ENCODE measurements around the gene SYNGR2.
"Not testable (repeated sequence)": the region's sequence is repeated elsewhere in the genome, so short reads cannot be mapped to it uniquely, and the experiment has no call there.

The SYNGR2 gene

DNA sequence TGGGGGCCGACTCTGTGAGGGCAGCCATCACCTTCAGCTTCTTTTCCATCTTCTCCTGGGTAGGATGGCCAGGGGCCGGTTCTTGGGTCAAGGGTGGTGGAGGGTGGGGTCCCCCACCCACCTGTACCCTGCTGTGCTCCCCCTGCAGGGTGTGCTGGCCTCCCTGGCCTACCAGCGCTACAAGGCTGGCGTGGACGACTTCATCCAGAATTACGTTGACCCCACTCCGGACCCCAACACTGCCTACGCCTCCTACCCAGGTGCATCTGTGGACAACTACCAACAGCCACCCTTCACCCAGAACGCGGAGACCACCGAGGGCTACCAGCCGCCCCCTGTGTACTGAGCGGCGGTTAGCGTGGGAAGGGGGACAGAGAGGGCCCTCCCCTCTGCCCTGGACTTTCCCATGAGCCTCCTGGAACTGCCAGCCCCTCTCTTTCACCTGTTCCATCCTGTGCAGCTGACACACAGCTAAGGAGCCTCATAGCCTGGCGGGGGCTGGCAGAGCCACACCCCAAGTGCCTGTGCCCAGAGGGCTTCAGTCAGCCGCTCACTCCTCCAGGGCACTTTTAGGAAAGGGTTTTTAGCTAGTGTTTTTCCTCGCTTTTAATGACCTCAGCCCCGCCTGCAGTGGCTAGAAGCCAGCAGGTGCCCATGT lies 3.3 kb downstream of the SYNGR2 start:
- not testable (repeated sequence) for DNase-seq (ENCODE audit: low read depth)

DNA sequence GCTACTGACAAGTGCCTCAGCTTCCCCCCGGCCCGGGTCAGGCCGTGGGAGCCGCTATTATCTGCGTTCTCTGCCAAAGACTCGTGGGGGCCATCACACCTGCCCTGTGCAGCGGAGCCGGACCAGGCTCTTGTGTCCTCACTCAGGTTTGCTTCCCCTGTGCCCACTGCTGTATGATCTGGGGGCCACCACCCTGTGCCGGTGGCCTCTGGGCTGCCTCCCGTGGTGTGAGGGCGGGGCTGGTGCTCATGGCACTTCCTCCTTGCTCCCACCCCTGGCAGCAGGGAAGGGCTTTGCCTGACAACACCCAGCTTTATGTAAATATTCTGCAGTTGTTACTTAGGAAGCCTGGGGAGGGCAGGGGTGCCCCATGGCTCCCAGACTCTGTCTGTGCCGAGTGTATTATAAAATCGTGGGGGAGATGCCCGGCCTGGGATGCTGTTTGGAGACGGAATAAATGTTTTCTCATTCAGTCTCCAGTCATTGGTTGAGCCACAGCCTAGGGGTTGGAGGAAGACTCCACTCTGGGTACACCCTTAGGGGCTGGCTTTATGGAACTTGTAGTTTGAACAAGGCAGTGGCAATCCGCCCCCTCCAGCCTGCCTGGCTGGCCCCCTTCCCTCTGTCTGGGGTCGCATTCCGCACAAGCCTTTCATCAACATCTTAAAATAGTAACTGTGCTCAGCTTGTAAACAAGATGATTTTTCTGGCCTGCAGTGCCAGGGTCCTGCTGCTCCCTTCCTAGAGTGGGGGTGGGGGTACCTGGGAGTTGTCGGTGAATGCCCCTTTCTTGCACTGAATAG lies 4.1 kb downstream of the SYNGR2 start:
- no peak for DNase-seq (ENCODE audit: low read depth)

DNA sequence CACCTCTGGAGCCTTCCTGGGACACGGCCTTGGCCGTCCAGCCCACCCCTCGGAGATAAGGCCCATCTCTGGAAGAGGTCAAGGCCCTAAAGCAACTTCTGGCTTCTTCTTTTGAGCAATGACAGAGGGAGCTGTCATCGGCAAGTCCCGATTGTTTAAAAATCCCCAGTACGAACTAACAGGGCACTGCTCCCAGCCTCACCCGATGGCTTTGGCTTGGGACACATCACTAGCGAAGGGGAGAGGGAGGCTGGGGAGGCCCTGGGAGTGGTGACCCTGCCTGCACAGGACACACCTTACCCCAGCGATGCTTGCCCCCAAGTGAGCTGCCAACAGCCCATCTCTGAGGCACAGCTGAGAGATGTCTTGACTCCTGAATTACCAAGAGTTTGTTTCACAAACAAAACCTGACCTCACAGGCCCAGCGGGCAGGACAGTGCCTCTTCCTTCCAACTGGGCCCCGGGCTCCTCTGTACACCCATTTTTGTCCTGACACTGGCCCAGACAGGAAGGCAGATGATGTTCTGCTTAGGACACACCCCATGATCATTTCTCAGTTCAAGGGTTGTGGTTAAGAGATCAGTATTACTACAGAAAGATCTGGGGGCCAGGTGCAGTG lies 4.8 kb downstream of the SYNGR2 start:
- no peak for DNase-seq (ENCODE audit: low read depth)

DNA sequence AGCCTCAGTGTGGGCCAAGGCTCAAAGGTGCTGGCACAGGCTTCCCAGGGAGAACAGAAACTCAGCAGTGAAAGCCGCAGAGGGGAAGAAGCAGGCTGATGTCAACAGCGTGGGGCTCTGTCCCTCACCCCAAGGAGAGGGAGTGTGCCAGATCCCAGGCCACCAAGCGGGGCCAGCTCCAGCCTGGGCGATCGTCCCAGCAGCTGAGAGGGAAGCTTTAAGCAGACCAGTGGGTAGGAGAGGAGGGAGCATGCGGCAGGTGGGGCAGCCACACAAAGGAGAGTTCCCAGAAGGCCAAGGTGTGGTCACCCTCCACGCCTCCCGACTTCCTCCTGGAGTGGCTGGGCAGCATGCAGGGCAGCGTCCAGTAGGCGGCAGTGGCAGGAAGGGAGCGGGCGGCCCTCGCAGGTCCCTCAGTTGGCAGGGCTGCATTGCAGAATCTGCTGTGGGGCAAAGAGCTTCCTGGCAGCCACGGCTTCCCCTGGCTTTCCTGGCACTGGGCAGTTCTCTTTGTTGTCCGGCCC lies 6.0 kb downstream of the SYNGR2 start:
- no peak for DNase-seq (ENCODE audit: low read depth)

DNA sequence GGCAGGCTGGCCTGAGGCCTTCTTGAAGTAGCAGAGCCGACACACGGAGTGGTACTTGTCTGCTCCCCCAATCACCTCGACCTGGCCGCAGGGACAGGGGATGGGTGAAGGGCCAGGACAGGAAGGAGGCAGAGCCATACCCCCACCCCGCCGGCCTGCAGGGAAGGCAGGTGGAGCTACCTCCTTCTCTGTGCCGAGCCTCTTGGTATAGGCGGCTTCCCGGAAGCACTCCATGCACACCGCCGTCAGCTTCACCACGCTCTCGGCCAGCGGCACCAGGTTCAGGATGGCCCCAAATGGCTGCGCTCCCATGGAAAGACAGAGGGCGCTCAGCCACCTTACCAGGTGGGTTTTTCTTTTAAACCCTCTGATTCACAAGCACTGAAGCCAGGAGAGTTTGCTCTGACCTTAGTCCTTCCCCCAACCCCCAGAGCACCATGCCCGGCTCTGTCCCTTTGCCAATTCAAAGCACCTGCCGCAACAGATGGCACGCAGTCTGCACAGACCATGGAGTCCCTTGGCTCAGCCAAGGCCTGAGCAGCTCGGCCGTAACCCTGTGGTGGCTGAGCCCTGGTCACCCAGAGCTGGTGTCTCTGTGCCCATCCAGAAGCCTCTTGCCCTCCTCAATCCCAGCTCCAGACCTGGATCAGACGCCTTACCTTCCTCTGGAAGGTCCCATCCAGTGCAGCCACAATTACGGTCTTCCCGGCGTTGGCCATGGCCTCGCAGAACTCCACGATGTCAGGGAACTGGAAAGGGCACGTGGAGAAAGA lies 6.7 kb downstream of the SYNGR2 start:
- no peak for DNase-seq (ENCODE audit: low read depth)

DNA sequence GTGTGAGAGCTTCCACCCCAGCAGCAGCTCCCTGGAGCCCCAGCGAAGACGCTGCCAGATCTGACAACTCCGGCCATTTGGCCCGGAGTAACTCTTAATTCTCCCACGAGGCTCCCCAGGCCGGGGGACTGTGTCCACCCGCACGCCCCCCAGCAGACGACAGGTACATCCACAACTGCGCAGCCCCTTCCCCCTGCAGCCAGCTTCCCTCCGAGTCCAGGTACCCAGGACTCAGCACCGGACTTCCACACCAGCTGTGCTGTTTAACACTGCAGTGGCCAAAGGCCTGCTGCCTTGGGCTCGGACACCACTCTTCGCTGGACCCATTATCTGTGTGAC lies 7.2 kb downstream of the SYNGR2 start:
- DNase-seq (ENCODE audit: low read depth): no peak

DNA sequence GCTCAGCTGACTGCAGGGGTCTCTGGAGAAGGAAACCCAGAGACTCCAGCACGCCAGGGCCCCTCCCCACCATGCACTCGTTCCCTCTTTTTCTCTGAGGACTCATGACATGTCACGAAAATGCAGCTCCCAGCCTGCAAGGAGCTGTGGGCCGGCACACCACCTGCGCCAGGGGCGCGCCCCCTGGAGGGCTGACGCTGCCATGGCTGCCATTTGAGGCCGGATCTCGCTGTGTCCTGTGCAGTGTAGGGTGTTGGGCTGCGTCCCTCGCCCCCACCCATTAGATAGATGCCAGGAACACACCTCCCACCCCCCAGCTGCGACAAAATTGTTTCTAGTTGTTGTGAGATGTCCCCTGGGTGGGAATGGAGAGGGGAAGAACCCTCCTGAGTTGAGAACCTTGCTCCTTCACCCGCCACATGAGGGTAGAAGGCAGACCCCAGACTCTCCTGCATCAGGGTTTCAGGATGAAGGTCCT lies 8.2 kb downstream of the SYNGR2 start:
- DNase-seq (ENCODE audit: low read depth): peak; percentile 61

DNA sequence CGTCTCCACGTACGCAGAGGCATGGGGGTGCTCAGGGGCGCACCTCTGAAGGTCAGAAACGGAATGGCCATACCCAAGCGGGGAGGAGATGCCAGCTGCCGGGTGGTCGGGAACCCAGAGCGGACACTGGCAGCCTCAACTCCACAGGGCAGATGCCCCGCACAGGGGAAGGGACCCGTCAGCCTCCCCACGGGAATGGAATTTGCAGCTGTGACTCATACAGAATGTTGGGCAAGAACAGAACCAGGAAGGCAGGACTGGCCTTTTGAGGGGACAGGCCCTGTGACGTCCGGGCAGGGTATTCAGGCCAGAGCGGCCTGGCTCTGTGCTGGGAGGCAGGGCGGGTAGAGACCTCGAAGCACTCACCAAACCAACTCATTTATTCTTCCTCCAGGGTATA lies 11.0 kb downstream of the SYNGR2 start:
- no peak for DNase-seq (ENCODE audit: low read depth)

DNA sequence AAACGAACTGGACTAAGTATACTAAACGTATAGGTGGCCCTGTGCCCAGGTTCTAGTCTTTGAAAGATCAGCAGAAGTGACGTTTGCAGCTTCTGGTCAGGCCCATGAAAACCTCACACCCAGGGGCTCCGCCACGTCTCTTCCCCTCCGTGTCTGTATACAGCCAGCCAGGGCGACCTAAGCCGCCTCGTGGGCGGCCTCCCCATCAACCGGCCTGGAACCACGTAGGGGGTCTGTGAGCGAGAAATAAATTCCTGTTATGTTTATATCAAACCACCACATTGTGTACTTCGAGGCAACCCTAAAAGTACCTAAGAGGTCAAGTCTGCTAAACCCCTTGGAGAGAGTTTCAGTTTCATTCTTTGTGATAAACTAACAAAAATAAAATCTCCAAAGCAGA lies 11.7 kb downstream of the SYNGR2 start:
- no peak for DNase-seq (ENCODE audit: low read depth)

DNA sequence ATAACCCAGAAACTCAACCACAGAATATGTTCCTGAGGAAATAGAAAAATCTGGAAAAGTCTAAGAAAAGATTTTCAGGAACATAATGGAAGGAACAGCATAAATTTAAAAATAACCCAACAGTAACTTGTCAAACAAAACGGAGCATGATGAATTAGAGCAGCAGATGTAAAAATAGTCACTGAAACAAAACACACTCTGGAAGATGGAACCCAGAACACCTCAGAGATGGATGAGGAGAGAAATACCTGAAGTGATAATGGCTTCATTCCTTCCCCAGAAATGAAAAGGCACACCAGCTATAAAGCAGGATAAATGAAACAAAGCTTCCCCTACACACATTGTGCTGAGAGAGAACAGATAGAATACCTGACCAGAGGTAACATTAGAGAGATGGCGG lies 12.1 kb downstream of the SYNGR2 start:
- DNase-seq (ENCODE audit: low read depth): no peak

DNA sequence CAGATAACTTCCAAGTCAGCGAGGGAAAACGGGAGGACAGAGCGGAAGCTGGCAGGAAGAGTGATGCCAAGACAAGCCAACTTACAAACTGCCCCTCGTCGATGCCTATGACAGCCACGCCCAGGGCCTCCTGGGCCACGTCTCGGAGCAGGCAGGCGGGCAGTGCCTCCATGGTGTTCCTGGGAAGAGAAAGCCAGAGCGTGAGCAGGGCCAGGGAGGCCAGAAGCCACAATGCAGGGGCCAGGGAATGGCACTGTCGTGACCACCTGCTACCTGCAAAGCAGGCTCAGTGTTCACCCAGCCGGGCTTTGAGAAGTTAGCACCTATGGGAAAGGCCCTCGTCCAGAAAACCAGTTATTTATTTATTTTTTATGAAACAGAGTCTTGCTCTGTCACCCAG lies 14.1 kb downstream of the SYNGR2 start:
- no peak for DNase-seq (ENCODE audit: low read depth)

DNA sequence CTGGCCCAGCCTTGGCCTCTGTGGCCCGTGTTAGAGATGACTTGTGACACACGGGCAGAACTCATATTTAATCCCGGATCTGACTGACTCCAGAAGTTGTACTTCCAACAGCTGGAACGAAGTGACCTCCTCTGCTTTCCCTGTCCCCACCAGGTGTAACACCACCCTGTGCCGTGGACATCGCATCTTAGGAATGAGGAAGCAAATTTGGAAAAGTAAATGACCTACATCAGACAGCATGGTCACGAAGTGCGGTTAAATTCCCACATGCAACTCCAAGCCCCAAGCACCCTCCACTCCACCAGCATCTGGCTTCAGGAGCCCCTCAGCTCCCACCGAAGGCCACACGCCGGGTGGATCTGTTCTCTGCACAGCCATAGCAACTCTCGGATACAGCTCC lies 15.5 kb downstream of the SYNGR2 start:
- DNase-seq (ENCODE audit: low read depth): no peak

DNA sequence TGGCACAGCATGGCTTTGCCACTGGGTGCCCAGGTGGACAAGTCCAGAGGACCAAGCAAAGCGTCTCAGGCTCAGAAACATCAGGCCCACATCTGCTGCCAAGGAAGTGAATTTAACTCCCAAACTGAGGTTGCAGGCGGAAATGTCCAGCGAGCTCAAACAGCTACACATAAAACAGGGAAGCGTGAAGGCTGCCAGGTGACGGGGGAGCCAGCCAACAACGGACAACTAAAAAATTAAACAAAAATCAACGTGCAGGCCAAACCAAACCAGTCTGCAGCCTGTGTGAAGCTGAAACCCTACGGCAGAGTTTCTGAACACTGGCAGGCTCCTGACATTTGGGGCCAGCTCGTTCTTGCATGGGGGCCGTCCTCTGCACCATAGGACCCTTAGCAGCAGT lies 16.0 kb downstream of the SYNGR2 start:
- no peak for DNase-seq (ENCODE audit: low read depth)

DNA sequence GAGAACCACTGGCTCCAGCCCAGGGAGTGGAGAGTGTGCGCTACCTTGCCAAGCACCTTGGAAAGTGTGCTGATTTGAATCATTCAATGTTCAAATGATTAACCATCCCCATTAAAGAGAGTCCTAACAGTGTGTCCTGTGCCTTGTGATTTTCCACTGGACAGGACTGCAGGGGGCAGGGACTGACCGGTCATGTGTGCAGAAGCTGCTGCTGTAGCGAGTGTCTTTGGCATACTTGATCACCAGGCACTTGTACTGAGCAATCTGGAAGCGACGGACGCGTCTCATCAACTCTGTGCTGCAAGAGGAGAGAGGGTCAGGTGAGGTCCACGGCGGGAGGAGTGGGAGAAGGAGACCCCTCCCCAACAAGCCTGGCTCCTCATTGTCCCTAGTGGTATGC lies 16.5 kb downstream of the SYNGR2 start:
- DNase-seq (ENCODE audit: low read depth): no peak

DNA sequence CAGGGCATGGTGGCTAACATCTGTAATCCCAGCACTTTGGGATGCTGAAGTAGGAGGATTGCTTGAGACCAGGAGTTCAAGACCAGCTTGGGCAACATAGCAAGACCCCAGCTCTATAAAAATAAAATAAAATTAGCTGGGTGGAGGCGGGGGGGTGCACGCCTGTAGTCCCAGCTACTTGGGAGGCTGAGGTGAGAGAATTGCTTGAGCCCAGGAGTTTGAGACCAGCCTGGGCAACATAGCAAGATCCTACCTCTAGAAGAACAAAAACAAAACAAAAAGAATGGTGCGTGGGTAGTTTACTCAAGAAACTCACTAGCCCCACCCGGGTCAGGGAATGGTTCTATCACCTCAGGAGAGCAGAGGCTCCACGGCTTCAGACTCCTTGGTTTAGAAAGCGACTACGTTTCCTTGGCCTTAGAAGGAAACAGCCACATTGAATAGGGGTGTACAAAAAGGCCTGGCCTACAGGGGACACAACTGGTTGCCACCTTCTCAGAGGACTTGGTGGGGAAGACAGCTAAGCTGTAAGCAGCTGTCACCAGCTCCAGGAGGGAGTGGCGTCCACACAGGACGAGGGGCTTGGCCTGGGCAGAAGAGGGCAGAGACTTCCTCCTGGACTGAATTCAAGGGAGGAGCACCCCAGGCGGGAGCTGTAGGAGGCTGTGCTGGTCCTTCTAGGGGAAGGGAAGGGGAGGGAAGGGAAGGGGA lies 17.8 kb downstream of the SYNGR2 start:
- no peak for DNase-seq (ENCODE audit: low read depth)

DNA sequence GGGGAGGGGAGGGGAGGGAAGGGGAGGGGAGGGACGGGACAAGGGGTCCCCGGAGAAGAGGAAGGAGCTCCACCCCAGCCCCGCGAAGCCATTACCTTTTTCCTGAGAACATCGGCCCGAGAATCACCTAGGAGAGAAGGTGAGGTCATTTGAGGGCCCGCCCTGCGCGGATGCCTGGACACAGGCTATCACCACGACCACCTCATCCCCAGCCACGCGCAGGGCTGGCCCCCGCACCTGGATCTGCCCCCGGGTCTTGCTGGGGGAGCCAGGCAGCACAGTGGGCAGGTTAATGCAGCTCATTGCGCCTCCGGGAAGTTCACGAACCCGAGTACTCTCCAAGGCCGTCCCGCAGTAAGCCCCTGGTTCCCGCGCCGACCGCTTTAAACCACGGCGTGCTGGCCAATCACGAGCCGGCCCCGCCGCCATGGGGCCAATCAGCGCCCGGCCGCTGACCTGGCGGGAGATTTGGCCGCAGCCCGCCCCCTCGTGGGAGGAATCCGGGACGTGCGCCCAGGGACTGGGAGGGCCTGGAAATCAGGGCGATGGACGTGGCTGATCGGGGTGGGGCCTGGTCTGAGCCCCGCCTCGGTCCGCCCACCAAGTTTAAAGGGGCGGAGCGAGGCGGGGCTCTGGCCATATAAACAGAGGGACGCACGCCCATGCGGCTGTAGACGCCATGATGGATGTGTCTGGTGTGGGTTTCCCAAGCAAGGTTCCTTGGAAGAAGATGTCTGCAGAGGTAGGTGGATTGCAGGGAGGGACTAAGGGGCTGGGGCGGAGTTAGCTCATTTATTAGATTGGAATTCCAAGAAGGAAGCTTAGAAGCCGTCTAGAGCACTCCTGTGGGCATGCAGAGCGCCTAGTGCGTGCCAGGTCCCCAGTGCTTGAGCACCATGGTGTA lies 18.6 kb downstream of the SYNGR2 start, which contains the start of the genes AFMID and TK1:
TSS of gene AFMID (plus strand) at position 671 of the 904 bp plus-strand sequence. CDS start at position 680, 9 bp downstream.
TSS of gene TK1 (minus strand) at position 361 of the 904 bp plus-strand sequence. CDS start at position 303, 58 bp downstream.
- DNase-seq (ENCODE audit: low read depth): peak; percentile 52

DNA sequence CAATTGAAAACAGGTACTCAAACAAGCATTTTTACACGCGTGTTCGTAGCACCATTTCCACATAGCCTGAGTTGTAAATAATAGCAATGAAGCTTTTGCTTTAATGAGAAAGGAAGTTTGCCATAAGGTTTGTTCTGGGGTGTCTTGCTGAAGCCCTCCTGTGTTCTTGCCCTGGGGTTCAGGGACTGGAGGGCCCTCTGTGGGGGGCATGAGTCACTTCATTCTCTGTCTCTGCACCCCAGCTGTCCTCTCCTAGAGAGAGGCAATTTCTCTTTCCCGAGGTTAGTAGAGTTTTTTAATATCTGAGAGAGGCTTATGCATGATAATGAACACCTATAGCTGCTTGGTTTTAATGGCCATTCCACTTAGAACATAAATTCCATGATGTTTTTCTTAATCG lies 28.3 kb downstream of the SYNGR2 start:
- DNase-seq (ENCODE audit: low read depth): no peak

DNA sequence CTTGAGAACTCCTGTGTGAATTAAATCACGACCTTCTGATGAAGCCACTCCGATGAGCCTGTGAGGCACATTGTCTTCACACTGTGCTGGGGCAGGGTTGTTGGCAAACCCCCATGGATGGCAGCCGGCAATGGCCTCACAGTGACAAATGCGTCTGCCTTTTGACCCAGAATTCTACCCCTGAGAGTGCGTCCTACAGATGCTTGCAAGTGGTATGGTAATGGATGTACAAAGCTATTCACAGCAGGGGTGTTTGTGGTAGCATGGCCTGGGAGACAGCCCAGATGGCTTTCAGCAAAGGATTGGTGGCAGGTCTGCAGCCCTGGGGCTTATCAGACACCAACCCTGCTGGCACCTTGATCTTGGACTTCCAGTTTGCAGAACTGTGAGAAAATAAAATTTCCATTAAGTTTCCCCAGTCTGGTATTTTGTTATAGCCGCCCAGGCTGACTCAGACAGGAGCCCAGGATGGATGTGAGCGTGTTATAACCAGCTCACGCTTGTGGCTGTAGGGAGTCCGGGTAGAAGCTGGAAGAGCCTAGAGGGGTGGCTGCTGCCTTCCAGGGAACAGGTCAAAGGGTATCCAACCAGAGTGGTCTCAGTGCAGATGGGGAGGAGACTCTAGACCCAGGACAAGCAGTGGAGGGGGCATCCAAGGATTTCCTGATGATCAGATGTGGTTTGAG lies 28.9 kb downstream of the SYNGR2 start:
- DNase-seq (ENCODE audit: low read depth): no peak

DNA sequence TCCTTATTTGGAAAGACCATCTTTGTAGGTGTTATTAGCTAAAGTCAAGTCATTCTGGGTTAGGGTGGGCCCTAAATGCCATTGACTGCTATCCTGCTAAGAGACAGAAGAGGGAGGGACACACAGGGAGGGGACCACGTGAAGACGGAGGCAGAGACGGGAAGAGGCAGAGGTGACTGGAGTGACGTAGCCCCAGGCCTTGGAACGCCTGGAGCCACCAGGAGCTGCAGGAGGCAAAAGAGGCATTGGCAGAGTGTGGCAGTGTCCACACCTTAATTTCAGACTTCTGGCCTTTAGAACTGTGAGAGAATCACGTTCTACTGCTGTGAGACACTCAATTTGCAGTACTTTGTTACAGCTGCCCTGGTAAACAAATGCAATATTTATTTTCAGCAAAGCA lies 32.1 kb downstream of the SYNGR2 start:
- no peak for DNase-seq (ENCODE audit: low read depth)

DNA sequence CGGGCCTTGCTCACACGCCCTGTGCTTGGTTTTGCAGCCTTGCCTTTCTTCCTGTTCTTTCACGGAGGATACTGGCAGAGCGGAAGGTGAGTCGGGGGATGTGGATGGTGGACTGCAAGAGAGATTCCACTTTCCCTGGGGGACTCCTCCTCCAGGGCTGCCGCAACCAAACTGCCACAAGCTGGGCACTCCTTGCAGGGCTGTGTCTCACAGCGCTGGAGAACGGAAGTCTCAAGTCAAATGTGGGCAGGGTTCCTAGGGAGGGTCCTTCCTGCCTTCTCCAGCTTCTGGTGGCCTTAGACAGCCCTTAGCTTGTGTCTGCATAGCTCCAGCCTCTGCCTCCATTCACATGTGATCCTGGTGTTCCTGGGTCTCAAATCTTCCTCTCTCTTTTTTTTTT lies 34.3 kb downstream of the SYNGR2 start:
- no peak for DNase-seq (ENCODE audit: low read depth)

Measured in stimulated activated CD4-positive, alpha-beta T cell treated with anti-CD3 and anti-CD28 coated beads, Interleukin-2, amount 100 ng/mL, for 4 hours (primary cell).